ENCODE data around the gene CSNK2A3. TPM values are rescaled to one million over a fixed set of nuclear protein-coding genes. Genes with fewer than 3 reads are reported as not detected.

Gene CSNK2A3
- total and polyA plus RNA-seq, 2 donors (not counting 1 experiment from before 2014, with no cell fraction given) = 0.15 to 0.32 TPM

DNA sequence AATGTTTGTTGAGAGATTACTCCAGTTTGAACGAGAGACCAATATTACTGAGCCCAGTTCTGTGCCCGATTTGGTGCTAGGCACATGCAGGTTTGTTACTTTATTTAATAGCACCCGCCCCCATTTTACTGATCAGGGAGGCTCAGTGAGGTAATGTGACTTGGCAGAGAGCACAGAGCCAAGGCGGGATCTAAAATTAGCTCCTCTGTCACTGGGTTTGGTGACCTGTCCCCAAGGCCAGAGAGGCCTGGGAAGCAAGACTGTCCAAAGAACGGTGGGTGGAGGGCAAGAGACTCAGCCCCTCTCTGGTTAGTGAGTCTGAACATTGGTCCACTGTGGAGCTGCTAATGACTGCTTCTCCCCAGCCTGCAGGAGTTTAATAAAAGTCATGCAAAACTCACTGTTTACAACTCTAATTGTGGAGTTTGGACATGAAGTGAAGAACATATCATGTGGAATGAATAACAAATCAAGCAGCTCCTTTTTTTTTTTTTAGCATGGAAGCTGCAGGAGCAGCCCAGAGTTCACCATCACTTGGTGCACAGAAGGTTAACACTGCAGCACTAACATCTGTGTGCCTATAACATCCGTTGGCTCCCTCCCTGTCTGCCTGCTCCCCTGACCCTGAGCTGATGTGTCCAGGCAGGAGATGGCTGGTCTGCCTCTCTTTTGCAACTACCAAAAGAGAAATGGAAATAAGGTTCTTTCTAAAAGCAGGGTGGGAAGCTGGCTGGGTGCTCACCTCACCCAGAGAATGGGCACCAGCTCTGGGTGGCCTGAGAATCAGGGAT is 39.0 kb downstream of the CSNK2A3 start:
- Mint-ChIP-seq H3K27me3 (peaks cover 3% of the 10 kb centered on the region), H3K4me3 (no peak overlapping the region), H3K9me3 (ENCODE audit: insufficient read depth) (no peaks in the 10 kb centered on the region), H3K4me1 (peaks cover 4% of the 10 kb centered on the region), H3K27ac (no peak overlapping the region)
- ChIA-PET POLR2A (no interaction called here), CTCF (no interaction called here)
- no peaks in the 10 kb centered on the region for H3K4me1 ChIP-seq (ENCODE audit: control insufficient read depth in 2 of 2, insufficient read depth in 2 of 2, low read length in 2 of 2)
- TF ChIP-seq, protein P1, sequence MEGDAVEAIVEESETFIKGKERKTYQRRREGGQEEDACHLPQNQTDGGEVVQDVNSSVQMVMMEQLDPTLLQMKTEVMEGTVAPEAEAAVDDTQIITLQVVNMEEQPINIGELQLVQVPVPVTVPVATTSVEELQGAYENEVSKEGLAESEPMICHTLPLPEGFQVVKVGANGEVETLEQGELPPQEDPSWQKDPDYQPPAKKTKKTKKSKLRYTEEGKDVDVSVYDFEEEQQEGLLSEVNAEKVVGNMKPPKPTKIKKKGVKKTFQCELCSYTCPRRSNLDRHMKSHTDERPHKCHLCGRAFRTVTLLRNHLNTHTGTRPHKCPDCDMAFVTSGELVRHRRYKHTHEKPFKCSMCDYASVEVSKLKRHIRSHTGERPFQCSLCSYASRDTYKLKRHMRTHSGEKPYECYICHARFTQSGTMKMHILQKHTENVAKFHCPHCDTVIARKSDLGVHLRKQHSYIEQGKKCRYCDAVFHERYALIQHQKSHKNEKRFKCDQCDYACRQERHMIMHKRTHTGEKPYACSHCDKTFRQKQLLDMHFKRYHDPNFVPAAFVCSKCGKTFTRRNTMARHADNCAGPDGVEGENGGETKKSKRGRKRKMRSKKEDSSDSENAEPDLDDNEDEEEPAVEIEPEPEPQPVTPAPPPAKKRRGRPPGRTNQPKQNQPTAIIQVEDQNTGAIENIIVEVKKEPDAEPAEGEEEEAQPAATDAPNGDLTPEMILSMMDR (IDR thresholded peaks at IDR 0.05) = no peak
- no peak for TF ChIP-seq EZH2 (IDR thresholded peaks at IDR 0.05; ENCODE audit: borderline replicate concordance, insufficient read depth, low read depth, low read length, poor library complexity, severe bottlenecking)
- H3K9ac ChIP-seq (ENCODE audit: low read length) = no peak overlapping the region
- H3K27ac ChIP-seq (ENCODE audit: low read length in 2 of 2) = no peak overlapping the region
- 87% methylated on average over 5 of the region's 6 CpGs for WGBS (ENCODE audit: insufficient coverage)
- H3K27me3 ChIP-seq (replicated peaks in 1 of 4; ENCODE audit: control extremely low read depth in 1 of 4, control insufficient read depth in 3 of 4, insufficient read depth in 4 of 4, low read length in 3 of 4) = no peaks in the 10 kb centered on the region
- no peaks in the 10 kb centered on the region for H4K20me1 ChIP-seq (ENCODE audit: control insufficient read depth, insufficient read depth, low read length, poor library complexity, severe bottlenecking)
- intact Hi-C loops (cut with micrococcal nuclease) = no loop called here
- ATAC-seq (ENCODE audit: low read depth) (no peak), DNase-seq (no peak)
- no peaks in the 10 kb centered on the region for H3K36me3 ChIP-seq (replicated peaks in 1 of 2; ENCODE audit: control extremely low read depth in 1 of 2, control insufficient read depth in 1 of 2, extremely low read depth in 1 of 2, insufficient read depth in 2 of 2, low read length in 1 of 2)
- no peak overlapping the region for H3K4me2 ChIP-seq (replicated peaks; ENCODE audit: low read depth, low read length, poor library complexity, severe bottlenecking)
- H3K79me2 ChIP-seq (ENCODE audit: control insufficient read depth, insufficient read depth, low read length) = no peaks in the 10 kb centered on the region
- H3K9me3 ChIP-seq (ENCODE audit: control extremely low read depth in 1 of 3, control insufficient read depth in 2 of 3, insufficient read depth in 1 of 3, low read length in 2 of 3) = peaks cover 0 to 7% (median 6%) of the 10 kb centered on the region in 3 donors
- H2AFZ ChIP-seq (ENCODE audit: insufficient read depth, low read depth, low read length, poor library complexity, severe bottlenecking) = no peak overlapping the region
- no peak overlapping the region for H3K4me3 ChIP-seq (ENCODE audit: control extremely low read depth in 1 of 5, extremely low read depth in 1 of 5, insufficient read depth in 1 of 5, low read depth in 2 of 5, low read length in 4 of 5)

DNA sequence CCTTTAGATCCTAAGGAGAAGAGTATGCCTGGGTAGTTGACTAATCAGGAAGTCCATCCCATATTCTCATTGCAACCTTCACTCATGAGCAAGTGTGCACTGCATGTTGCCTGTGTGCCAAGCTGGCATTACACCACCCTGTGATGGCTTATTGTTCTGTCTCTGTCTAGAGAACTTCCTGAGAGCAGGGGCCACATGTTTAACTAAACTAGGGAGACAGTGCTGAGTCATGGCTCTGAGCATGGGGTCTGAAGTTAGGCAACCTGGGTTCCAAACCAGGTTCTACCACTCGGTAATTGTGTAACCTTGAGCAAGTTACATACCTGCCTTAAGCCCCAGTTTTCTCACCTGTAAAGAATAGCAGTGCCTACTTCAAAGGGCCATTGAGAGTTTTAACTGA is 39.6 kb downstream of the CSNK2A3 start:
- H3K27me3 Mint-ChIP-seq = peaks cover 3% of the 10 kb centered on the region
- peaks cover 4% of the 10 kb centered on the region for H3K4me1 Mint-ChIP-seq
- Histone ChIP-seq H3K9ac (ENCODE audit: low read length) (no peak overlapping the region), H3K4me1 (ENCODE audit: control insufficient read depth in 2 of 2, insufficient read depth in 2 of 2, low read length in 2 of 2) (no peaks in the 10 kb centered on the region), H3K4me2 (replicated peaks; ENCODE audit: low read depth, low read length, poor library complexity, severe bottlenecking) (no peak overlapping the region), H3K36me3 (replicated peaks in 1 of 2; ENCODE audit: control extremely low read depth in 1 of 2, control insufficient read depth in 1 of 2, extremely low read depth in 1 of 2, insufficient read depth in 2 of 2, low read length in 1 of 2) (no peaks in the 10 kb centered on the region), H3K27me3 (replicated peaks in 1 of 4; ENCODE audit: control extremely low read depth in 1 of 4, control insufficient read depth in 3 of 4, insufficient read depth in 4 of 4, low read length in 3 of 4) (no peaks in the 10 kb centered on the region), H3K4me3 (ENCODE audit: control extremely low read depth in 1 of 5, extremely low read depth in 1 of 5, insufficient read depth in 1 of 5, low read depth in 2 of 5, low read length in 4 of 5) (no peak overlapping the region), H3K79me2 (ENCODE audit: control insufficient read depth, insufficient read depth, low read length) (no peaks in the 10 kb centered on the region), H4K20me1 (ENCODE audit: control insufficient read depth, insufficient read depth, low read length, poor library complexity, severe bottlenecking) (no peaks in the 10 kb centered on the region), H3K9me3 (ENCODE audit: control extremely low read depth in 1 of 3, control insufficient read depth in 2 of 3, insufficient read depth in 1 of 3, low read length in 2 of 3) (peaks cover 0 to 7% (median 6%) of the 10 kb centered on the region in 3 donors), H2AFZ (ENCODE audit: insufficient read depth, low read depth, low read length, poor library complexity, severe bottlenecking) (no peak overlapping the region), H3K27ac (ENCODE audit: low read length in 2 of 2) (no peak overlapping the region)
- no peak overlapping the region for H3K27ac Mint-ChIP-seq
- no peak overlapping the region for H3K4me3 Mint-ChIP-seq
- no peak for DNase-seq
- H3K9me3 Mint-ChIP-seq (ENCODE audit: insufficient read depth) = no peaks in the 10 kb centered on the region
- CTCF ChIA-PET = no interaction called here
- POLR2A ChIA-PET = no interaction called here
- 77% methylated on average over 1 of the region's 1 CpG for WGBS (ENCODE audit: insufficient coverage)
- no peak for TF ChIP-seq EZH2 (IDR thresholded peaks at IDR 0.05; ENCODE audit: borderline replicate concordance, insufficient read depth, low read depth, low read length, poor library complexity, severe bottlenecking)
- TF ChIP-seq, protein P1 (IDR thresholded peaks at IDR 0.05) = no peak
- intact Hi-C loops (cut with micrococcal nuclease) = no loop called here
- ATAC-seq (ENCODE audit: low read depth) = no peak

Measured in B cell (primary cell).